ENCODE measurements around the gene ASPSCR1.

DNA sequence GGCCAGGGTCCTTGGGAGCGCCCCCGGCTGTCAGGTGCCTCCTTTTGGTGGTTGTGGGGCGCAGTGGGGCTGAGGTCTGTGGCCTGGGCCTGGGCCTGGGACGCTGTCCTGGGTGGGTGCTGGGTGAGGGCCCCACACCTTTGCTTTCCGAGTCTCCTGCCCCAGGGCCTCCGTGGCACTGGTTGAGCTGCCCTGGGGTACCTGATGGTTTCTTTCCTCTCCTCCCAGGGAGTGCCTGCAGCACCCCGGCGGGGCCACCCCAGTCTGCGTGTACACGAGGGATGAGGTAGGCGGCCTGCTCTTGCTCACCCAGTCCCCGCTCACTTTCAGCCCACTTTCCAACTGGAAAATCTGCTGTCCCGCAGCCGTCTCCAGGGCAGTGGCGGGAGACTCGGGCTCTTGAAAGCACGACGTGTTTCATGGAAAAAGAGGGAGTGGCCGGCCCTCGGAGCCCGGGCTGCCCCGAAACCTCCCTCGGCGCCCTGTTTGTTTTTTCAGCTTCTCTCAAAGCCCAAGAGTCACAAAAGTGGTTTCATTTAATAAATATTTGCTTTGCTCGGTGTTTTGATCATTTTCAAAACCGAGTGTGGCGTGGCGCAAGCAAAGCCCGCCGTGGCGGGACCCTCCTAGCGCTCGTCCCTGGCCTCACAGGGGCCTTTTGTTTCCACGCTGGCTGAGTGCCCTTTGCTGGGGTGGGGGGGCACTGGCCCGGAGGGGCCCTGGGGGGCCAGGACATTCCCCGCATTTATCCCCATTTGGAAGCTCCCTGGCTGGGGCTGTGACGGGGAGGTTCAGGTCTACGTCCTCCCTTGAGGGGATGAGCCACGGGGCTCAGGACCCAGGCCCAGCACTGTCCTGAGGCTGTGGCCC is 17.4 kb downstream of the ASPSCR1 start:
- TF ChIP-seq POLR2A (IDR thresholded peaks at IDR 0.05), result no peak
- TF ChIP-seq, protein P1, sequence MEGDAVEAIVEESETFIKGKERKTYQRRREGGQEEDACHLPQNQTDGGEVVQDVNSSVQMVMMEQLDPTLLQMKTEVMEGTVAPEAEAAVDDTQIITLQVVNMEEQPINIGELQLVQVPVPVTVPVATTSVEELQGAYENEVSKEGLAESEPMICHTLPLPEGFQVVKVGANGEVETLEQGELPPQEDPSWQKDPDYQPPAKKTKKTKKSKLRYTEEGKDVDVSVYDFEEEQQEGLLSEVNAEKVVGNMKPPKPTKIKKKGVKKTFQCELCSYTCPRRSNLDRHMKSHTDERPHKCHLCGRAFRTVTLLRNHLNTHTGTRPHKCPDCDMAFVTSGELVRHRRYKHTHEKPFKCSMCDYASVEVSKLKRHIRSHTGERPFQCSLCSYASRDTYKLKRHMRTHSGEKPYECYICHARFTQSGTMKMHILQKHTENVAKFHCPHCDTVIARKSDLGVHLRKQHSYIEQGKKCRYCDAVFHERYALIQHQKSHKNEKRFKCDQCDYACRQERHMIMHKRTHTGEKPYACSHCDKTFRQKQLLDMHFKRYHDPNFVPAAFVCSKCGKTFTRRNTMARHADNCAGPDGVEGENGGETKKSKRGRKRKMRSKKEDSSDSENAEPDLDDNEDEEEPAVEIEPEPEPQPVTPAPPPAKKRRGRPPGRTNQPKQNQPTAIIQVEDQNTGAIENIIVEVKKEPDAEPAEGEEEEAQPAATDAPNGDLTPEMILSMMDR (IDR thresholded peaks at IDR 0.05), result no peak

Data from esophagus squamous epithelium (tissue), 4 donors.